Stimulated activated CD8-positive, alpha-beta memory T cell treated with anti-CD3 and anti-CD28 coated beads, Interleukin-7, amount 100 ng/mL, for 24 hours (primary cell): ENCODE results near the gene SCAPER.

Experiments
- DNase-seq: peaks from one replicate; pipeline ENCODE4 v3.0.0-alpha.2; 2020; ENCODE audit warnings: low read depth

The SCAPER gene

GRCh38 chr15:76905013-76905839 lies at the start of gene SCAPER:
SCAPER (minus strand) TSS chr15:76905340; CDS start chr15:76883817, 21,523 bp downstream.
- DNase-seq: peak; percentile 86

- DNase-seq: no peak
These were observed 49.6 kb upstream of the SCAPER start for GRCh38 chr15:76954744-76955143.

GRCh38 chr15:76953913-76954312 lies 48.8 kb upstream of the SCAPER start:
- DNase-seq: no peak

GRCh38 chr15:76951220-76951619 lies 46.1 kb upstream of the SCAPER start:
- DNase-seq: no peak

GRCh38 chr15:76947454-76947853 lies 42.3 kb upstream of the SCAPER start:
- no peak for DNase-seq

- DNase-seq: no peak
These were observed 40.5 kb upstream of the SCAPER start for GRCh38 chr15:76945494-76946093.

- no peak for DNase-seq
These were observed 37.2 kb upstream of the SCAPER start for GRCh38 chr15:76942331-76942730.

- no peak for DNase-seq
These were observed 36.5 kb upstream of the SCAPER start for GRCh38 chr15:76941636-76942035.

GRCh38 chr15:76939715-76940114 lies 34.6 kb upstream of the SCAPER start:
- DNase-seq: no peak

GRCh38 chr15:76938752-76939151 lies 33.6 kb upstream of the SCAPER start:
- no peak for DNase-seq

- DNase-seq: no peak
These were observed 31.5 kb upstream of the SCAPER start for GRCh38 chr15:76936671-76937070.

GRCh38 chr15:76935620-76936019 lies 30.5 kb upstream of the SCAPER start:
- DNase-seq: no peak

GRCh38 chr15:76932135-76932966 lies 27.2 kb upstream of the SCAPER start:
- no peak for DNase-seq

- peak; percentile 84 for DNase-seq
These were observed 26.4 kb upstream of the SCAPER start, which contains the start of gene RCN2 for GRCh38 chr15:76931397-76932134. RCN2 (plus strand) TSS chr15:76931749; CDS start chr15:76931842, 93 bp downstream.

- DNase-seq: no peak
These were observed 25.8 kb upstream of the SCAPER start for GRCh38 chr15:76930831-76931396.

- DNase-seq: no peak
These were observed 24.0 kb upstream of the SCAPER start for GRCh38 chr15:76929011-76929760.

- no peak for DNase-seq
These were observed 23.1 kb upstream of the SCAPER start for GRCh38 chr15:76928201-76928600.

GRCh38 chr15:76916369-76916768 lies 11.2 kb upstream of the SCAPER start:
- DNase-seq: no peak

- no peak for DNase-seq
These were observed 8.6 kb upstream of the SCAPER start for GRCh38 chr15:76913737-76914136.

GRCh38 chr15:76912430-76912829 lies 7.3 kb upstream of the SCAPER start:
- DNase-seq: no peak

- DNase-seq: no peak
These were observed 715 bp upstream of the SCAPER start for GRCh38 chr15:76905855-76906254.
